IPS-20b (cell line): Measurements from ENCODE around the gene TSHR.

Experiments used
- H3K27ac ChIP-seq: one replicate; pipeline ENCODE4 v1.5.1; 2013; ENCODE audit warnings: low read length
- H3K27me3 ChIP-seq: 2 replicates; pipeline ENCODE4 v1.6.1; 2013; ENCODE audit warnings: mild to moderate bottlenecking, low read length, inconsistent platforms; ENCODE audit not compliant: insufficient read depth
- H3K36me3 ChIP-seq: 2 replicates; pipeline ENCODE4 v1.6.1; 2013; ENCODE audit warnings: low read depth, mild to moderate bottlenecking, inconsistent platforms, low read length, moderate library complexity; ENCODE audit not compliant: insufficient read depth
- H3K4me1 ChIP-seq: 2 replicates; pipeline ENCODE4 v1.6.1; 2013; ENCODE audit warnings: mild to moderate bottlenecking, control low read depth, inconsistent platforms, low read length, moderate library complexity; ENCODE audit not compliant: insufficient read depth
- H3K4me3 ChIP-seq: 2 replicates; pipeline ENCODE4 v1.5.1; 2013; ENCODE audit warnings: mild to moderate bottlenecking, low read length, inconsistent platforms
- H3K9ac ChIP-seq: 2 replicates; pipeline ENCODE4 v1.6.1; 2013; ENCODE audit warnings: low read depth, mild to moderate bottlenecking, inconsistent platforms, low read length, moderate library complexity
- H3K9me3 ChIP-seq: 2 replicates; pipeline ENCODE4 v1.6.1; 2013; ENCODE audit warnings: mild to moderate bottlenecking, low read depth, low read length, inconsistent platforms; ENCODE audit not compliant: insufficient read depth

TSHR gene

GRCh38 chr14:81122326-81122725 is 166.9 kb downstream of the TSHR start:
- Histone ChIP-seq H3K36me3 (no peaks in the 10 kb centered on the region), H3K4me3 (no peak overlapping the region), H3K27ac (no peak overlapping the region), H3K9ac (no peak overlapping the region), H3K9me3 (no peaks in the 10 kb centered on the region), H3K27me3 (no peaks in the 10 kb centered on the region), H3K4me1 (no peaks in the 10 kb centered on the region)

DNA sequence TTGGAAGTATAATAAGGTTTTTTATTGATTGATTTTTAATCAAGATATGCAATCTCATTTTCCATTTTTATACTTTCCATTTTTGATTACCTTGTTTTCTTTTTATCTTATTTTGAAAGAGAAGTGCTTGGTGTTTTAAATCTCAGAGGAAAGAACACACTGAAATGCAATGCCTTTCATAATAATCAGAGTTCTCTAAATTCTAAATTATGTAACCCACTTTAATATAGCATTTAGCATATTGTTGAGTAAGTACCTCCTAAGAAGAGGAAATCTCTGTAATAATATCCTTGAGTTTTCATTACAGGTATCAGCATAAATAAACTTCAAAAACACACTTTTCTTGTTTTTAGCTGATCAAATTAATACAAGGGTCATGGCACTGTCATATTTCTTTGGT is 168.4 kb downstream of the TSHR start:
- H3K27me3 ChIP-seq = no peaks in the 10 kb centered on the region
- H3K27ac ChIP-seq = no peak overlapping the region
- no peaks in the 10 kb centered on the region for H3K9me3 ChIP-seq
- no peaks in the 10 kb centered on the region for H3K4me1 ChIP-seq
- H3K4me3 ChIP-seq = no peak overlapping the region
- H3K36me3 ChIP-seq = no peaks in the 10 kb centered on the region
- no peak overlapping the region for H3K9ac ChIP-seq

GRCh38 chr14:81125536-81125935 is 170.1 kb downstream of the TSHR start:
- Histone ChIP-seq H3K4me3 (no peak overlapping the region), H3K9me3 (no peaks in the 10 kb centered on the region), H3K27me3 (no peaks in the 10 kb centered on the region), H3K9ac (no peak overlapping the region), H3K4me1 (no peaks in the 10 kb centered on the region), H3K36me3 (no peaks in the 10 kb centered on the region), H3K27ac (no peak overlapping the region)

DNA sequence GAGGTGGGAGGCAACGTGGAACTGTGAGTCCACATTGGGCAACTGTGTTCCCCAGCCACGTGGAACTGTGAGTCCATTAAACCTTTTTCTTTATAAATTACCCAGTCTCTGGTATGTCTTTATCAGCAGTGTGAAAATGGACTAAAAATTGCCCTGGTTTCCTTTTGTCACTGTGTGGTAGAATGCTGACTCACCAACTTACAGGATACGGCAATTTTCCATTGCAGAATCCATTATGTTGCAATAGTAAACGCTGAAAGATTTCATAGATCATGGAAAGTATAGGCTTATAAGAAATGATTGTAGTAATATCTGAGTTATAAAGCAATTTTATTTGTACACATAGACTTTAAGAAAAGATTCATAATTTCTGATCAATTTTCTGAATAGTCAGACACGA is 172.4 kb downstream of the TSHR start:
- H3K27me3 ChIP-seq = no peaks in the 10 kb centered on the region
- no peak overlapping the region for H3K9ac ChIP-seq
- no peaks in the 10 kb centered on the region for H3K4me1 ChIP-seq
- no peak overlapping the region for H3K27ac ChIP-seq
- no peaks in the 10 kb centered on the region for H3K9me3 ChIP-seq
- H3K36me3 ChIP-seq = no peaks in the 10 kb centered on the region
- H3K4me3 ChIP-seq = no peak overlapping the region

- Histone ChIP-seq H3K4me1 (no peaks in the 10 kb centered on the region), H3K27ac (no peak overlapping the region), H3K36me3 (no peaks in the 10 kb centered on the region)
Observed at GRCh38 chr14:81129242-81129641, 173.8 kb downstream of the TSHR start.

DNA sequence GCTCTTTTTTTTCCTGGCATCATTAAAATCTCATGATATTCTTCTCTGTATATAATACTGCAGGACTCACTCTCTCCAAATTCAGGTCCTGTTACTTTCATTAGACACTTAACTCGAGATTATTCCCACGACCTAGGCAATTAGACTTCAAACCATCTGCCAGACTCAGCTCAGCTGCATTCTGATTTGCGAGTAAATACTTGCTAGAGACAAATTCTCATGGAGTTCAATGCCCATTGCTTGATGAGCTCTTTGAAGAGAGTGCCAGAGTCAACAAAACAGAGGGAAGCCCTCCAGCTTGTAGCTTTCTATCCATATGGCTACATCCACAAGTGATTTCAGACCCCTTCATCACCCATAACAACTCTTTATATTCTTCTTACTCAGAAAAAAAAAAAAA is 177.0 kb downstream of the TSHR start:
- no peak overlapping the region for H3K4me3 ChIP-seq
- H3K36me3 ChIP-seq = no peaks in the 10 kb centered on the region
- no peaks in the 10 kb centered on the region for H3K9me3 ChIP-seq
- no peak overlapping the region for H3K27ac ChIP-seq
- no peaks in the 10 kb centered on the region for H3K27me3 ChIP-seq
- no peaks in the 10 kb centered on the region for H3K4me1 ChIP-seq
- no peak overlapping the region for H3K9ac ChIP-seq

More at GRCh38 chr14:81129242-81129641, 173.8 kb downstream of the TSHR start:
- Histone ChIP-seq H3K27me3 (no peaks in the 10 kb centered on the region), H3K4me3 (no peak overlapping the region), H3K9ac (no peak overlapping the region), H3K9me3 (no peaks in the 10 kb centered on the region)

DNA sequence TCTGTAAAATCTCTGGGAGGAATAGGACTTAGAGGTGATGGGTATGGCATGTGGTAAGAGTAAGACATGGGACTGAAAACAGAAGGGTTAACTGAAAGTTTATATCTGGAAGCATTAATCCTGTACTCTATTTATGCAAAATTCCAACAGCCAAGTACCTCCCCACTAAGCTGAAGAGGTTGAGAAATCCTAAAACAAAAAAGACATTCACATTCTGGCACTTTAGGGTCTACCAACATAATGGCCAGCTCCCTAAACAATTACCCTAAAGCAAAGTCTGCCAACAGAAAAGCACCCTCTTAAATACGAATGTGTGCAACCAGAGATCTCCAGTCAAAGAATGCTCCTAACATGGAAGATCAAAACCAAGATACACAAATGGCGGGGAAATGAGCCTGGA is 178.0 kb downstream of the TSHR start:
- no peak overlapping the region for H3K27ac ChIP-seq
- H3K36me3 ChIP-seq = no peaks in the 10 kb centered on the region
- H3K4me1 ChIP-seq = no peaks in the 10 kb centered on the region
- no peak overlapping the region for H3K9ac ChIP-seq
- no peaks in the 10 kb centered on the region for H3K9me3 ChIP-seq
- H3K27me3 ChIP-seq = no peaks in the 10 kb centered on the region
- H3K4me3 ChIP-seq = no peak overlapping the region

GRCh38 chr14:81137316-81137715 is 181.9 kb downstream of the TSHR start:
- Histone ChIP-seq H3K4me3 (no peak overlapping the region), H3K9me3 (no peaks in the 10 kb centered on the region), H3K27me3 (no peaks in the 10 kb centered on the region), H3K4me1 (no peaks in the 10 kb centered on the region), H3K9ac (no peak overlapping the region), H3K36me3 (no peaks in the 10 kb centered on the region), H3K27ac (no peak overlapping the region)

GRCh38 chr14:81138429-81138828 is 183.0 kb downstream of the TSHR start:
- no peak overlapping the region for H3K9ac ChIP-seq
- no peak overlapping the region for H3K4me3 ChIP-seq
- no peaks in the 10 kb centered on the region for H3K4me1 ChIP-seq
- H3K27ac ChIP-seq = no peak overlapping the region
- no peaks in the 10 kb centered on the region for H3K36me3 ChIP-seq
- no peaks in the 10 kb centered on the region for H3K27me3 ChIP-seq
- no peaks in the 10 kb centered on the region for H3K9me3 ChIP-seq

- H3K27me3 ChIP-seq = no peaks in the 10 kb centered on the region
- no peak overlapping the region for H3K4me3 ChIP-seq
- no peaks in the 10 kb centered on the region for H3K9me3 ChIP-seq
- no peak overlapping the region for H3K9ac ChIP-seq
- H3K27ac ChIP-seq = no peak overlapping the region
- H3K4me1 ChIP-seq = no peaks in the 10 kb centered on the region
- H3K36me3 ChIP-seq = no peaks in the 10 kb centered on the region
Observed at GRCh38 chr14:81141426-81141825, 186.0 kb downstream of the TSHR start.

DNA sequence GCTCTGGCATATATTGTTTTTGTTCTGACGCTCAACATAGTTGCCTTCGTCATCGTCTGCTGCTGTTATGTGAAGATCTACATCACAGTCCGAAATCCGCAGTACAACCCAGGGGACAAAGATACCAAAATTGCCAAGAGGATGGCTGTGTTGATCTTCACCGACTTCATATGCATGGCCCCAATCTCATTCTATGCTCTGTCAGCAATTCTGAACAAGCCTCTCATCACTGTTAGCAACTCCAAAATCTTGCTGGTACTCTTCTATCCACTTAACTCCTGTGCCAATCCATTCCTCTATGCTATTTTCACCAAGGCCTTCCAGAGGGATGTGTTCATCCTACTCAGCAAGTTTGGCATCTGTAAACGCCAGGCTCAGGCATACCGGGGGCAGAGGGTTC is 188.4 kb downstream of the TSHR start:
- H3K4me3 ChIP-seq = no peak overlapping the region
- H3K9ac ChIP-seq = no peak overlapping the region
- H3K36me3 ChIP-seq = no peaks in the 10 kb centered on the region
- no peaks in the 10 kb centered on the region for H3K4me1 ChIP-seq
- H3K27me3 ChIP-seq = no peaks in the 10 kb centered on the region
- H3K9me3 ChIP-seq = no peaks in the 10 kb centered on the region
- H3K27ac ChIP-seq = no peak overlapping the region

DNA sequence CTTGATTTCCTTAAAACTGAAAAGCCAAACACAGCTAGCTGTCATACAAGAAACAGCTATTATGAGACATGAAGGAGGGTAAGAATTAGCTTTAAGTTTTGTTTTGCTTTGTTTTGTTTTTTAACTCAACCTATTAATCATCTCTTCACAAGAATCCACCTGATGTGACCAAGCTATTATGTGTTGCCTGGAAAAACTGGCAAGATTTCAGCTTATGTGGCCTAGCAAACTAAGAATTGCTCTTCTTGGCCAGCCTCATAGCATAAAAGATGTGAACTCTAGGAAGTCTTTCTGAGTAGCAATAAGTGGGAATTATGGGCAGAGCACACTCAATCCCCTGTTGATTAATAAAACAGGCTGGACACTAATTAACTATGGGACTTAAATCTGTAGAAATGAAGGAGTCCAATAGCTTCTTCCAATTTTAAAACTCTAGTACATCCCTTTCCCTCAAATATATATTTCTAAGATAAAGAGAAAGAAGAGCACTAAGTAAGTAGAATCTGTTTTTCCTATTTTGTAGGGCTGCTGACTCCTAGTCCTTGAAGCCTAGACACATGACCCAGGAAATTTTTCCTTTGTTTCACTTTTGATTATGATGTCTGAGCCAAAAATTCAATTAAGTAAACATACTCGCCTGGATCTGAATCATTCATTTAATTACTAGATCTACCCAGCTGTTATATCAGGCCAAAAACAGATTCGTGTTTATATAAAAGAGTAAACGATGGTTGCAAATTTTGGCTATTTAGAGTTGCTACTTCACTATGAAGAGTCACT is 189.6 kb downstream of the TSHR start:
- Histone ChIP-seq H3K4me3 (no peak overlapping the region), H3K9me3 (no peaks in the 10 kb centered on the region), H3K27ac (no peak overlapping the region), H3K4me1 (no peaks in the 10 kb centered on the region), H3K36me3 (no peaks in the 10 kb centered on the region), H3K27me3 (no peaks in the 10 kb centered on the region), H3K9ac (no peak overlapping the region)
